ENCODE results near the gene RAPGEF1. TPM values are rescaled to one million over a fixed set of nuclear protein-coding genes. Genes with fewer than 3 reads are reported as not detected.

Gene RAPGEF1
- total RNA-seq, 2 experiments from 2014 or later = 118 to 243 TPM

DNA sequence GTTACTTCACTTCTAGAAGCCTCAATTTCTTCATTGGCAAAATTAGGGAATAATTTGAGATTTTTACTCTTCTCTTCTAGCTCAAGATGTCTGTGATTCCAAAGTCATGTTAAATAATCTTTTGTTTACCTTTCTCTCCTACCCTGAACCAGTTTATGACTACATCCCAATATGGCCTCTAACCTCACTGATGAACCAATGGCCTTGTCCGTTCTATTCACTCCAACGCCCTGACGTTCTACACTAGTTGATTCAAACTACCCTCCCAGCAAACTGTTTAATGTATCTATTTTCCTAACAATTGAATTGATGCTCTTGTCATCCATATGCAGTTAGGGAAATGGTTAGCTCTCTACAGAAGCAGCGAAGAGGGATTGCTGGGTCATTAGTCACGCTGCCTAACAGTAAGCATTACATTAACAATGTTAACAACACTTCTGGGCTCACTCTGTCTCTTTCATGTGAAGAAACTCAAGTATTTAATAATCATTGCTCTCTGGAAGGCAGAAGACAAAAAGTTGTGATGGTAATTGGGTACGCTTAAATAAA, 38.0 kb downstream of the RAPGEF1 start:
- peaks cover 47% of the 10 kb centered on the region for H4K20me1 ChIP-seq (ENCODE audit: insufficient read depth, low read length)
- TSS peak; percentile 15 for BruUV-seq (replicated peaks)
- ChIA-PET CTCF (ENCODE audit: unreplicated experiment) (no interaction called here), POLR2A (interaction anchor here (0.6 to 1.7 kb wide), 2 partner anchors 18 to 25 kb away, joined by 3 to 8 read pairs; no protein-coding TSS in a partner anchor)
- no peak overlapping the region for H2AFZ ChIP-seq (ENCODE audit: low read length)
- H3K4me3 ChIP-seq (ENCODE audit: low read depth, low read length, poor library complexity, severe bottlenecking) = no peak overlapping the region
- H3K4me1 ChIP-seq (ENCODE audit: insufficient read depth, low read length, poor library complexity, severe bottlenecking) = peaks cover 75% of the 10 kb centered on the region
- H3K79me2 ChIP-seq (ENCODE audit: insufficient read depth, low read depth, low read length) = peaks cover 99% of the 10 kb centered on the region
- H3K36me3 ChIP-seq (ENCODE audit: insufficient read depth, low read length) = peaks cover 17% of the 10 kb centered on the region; the same call in 1 of the 2 replicates
- intact Hi-C loops (cut with micrococcal nuclease; ENCODE audit: unreplicated experiment) = no loop called here
- no peak for DNase-seq (ENCODE audit: low spot score)
- no peaks in the 10 kb centered on the region for H3K9me3 ChIP-seq (ENCODE audit: low read length)
- no peaks in the 10 kb centered on the region for H3K9me2 ChIP-seq (ENCODE audit: insufficient read depth, low read length)
- no peak for TF ChIP-seq EZH2phosphoT487 (IDR thresholded peaks at IDR 0.05; ENCODE audit: borderline replicate concordance, low read depth, low read length)
- TF ChIP-seq, protein P1, sequence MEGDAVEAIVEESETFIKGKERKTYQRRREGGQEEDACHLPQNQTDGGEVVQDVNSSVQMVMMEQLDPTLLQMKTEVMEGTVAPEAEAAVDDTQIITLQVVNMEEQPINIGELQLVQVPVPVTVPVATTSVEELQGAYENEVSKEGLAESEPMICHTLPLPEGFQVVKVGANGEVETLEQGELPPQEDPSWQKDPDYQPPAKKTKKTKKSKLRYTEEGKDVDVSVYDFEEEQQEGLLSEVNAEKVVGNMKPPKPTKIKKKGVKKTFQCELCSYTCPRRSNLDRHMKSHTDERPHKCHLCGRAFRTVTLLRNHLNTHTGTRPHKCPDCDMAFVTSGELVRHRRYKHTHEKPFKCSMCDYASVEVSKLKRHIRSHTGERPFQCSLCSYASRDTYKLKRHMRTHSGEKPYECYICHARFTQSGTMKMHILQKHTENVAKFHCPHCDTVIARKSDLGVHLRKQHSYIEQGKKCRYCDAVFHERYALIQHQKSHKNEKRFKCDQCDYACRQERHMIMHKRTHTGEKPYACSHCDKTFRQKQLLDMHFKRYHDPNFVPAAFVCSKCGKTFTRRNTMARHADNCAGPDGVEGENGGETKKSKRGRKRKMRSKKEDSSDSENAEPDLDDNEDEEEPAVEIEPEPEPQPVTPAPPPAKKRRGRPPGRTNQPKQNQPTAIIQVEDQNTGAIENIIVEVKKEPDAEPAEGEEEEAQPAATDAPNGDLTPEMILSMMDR (conservative IDR thresholded peaks at IDR 0.05; ENCODE audit: low read length) = no peak
- H3K4me2 ChIP-seq (ENCODE audit: low read length) = no peak overlapping the region
- no peak overlapping the region for H3K27ac ChIP-seq (ENCODE audit: low read depth, low read length, poor library complexity, severe bottlenecking)

DNA sequence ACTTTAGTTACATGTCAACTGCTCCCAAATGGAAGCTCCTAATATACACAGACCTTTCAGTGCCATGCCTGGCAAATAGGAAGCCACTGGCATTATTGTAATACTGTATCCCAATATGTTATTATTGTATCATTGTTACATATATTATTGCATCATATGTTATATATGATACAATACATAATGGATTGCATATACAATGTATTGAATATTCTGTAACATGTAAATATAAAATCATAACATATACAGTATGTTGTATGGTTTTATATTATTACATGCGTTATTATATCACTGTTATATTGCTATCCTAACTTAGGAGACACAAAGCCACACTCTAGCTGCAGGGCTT, 38.5 kb downstream of the RAPGEF1 start:
- ChIA-PET POLR2A (interaction anchor here (0.6 to 1.7 kb wide), 2 partner anchors 18 to 25 kb away, joined by 3 to 8 read pairs; no protein-coding TSS in a partner anchor), CTCF (ENCODE audit: unreplicated experiment) (no interaction called here)
- no peak for TF ChIP-seq EZH2phosphoT487 (IDR thresholded peaks at IDR 0.05; ENCODE audit: borderline replicate concordance, low read depth, low read length)
- TF ChIP-seq, protein P1 (conservative IDR thresholded peaks at IDR 0.05; ENCODE audit: low read length) = no peak
- intact Hi-C loops (cut with micrococcal nuclease; ENCODE audit: unreplicated experiment) = no loop called here
- Histone ChIP-seq H3K4me2 (ENCODE audit: low read length) (no peak overlapping the region), H2AFZ (ENCODE audit: low read length) (no peak overlapping the region), H3K79me2 (ENCODE audit: insufficient read depth, low read depth, low read length) (peaks cover 99% of the 10 kb centered on the region), H3K9me3 (ENCODE audit: low read length) (no peaks in the 10 kb centered on the region), H3K4me1 (ENCODE audit: insufficient read depth, low read length, poor library complexity, severe bottlenecking) (peaks cover 75% of the 10 kb centered on the region), H4K20me1 (ENCODE audit: insufficient read depth, low read length) (peaks cover 42% of the 10 kb centered on the region), H3K4me3 (ENCODE audit: low read depth, low read length, poor library complexity, severe bottlenecking) (no peak overlapping the region), H3K9me2 (ENCODE audit: insufficient read depth, low read length) (no peaks in the 10 kb centered on the region), H3K36me3 (ENCODE audit: insufficient read depth, low read length) (peaks cover 13% of the 10 kb centered on the region; the same call in 1 of the 2 replicates), H3K27ac (ENCODE audit: low read depth, low read length, poor library complexity, severe bottlenecking) (no peak overlapping the region)
- BruUV-seq (replicated peaks) = no TSS peak
- no peak for DNase-seq (ENCODE audit: low spot score)

DNA sequence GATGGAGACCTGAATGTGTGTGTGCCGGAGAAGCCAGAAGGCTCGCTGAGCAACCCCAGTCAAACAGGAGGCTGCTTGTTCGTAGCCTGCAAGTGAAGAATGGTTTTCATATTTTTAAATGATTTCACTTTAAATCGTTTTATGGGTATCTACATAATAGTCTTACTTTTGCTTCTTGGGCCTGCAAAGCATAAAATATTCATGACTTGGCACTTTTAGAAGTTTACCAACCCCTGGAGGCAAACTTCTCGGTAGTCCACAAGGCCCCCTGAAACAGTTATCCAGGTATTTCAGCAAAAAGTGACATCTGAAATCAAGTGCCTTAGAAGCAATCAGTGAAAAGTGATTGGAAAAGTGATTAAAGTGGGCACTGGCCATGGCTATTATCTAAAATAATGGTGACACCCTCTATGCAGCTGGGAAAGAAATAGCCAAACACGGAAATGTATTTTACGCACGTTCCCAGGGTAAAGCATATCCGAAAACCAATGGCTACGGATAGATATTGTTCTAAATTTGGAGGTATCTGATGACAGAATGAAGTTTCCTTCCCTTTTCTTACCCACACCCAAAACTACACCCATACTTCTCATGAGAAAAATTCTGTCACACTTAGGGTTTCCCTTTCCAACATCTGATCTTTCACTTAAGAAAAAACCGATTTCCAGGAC, 39.0 kb downstream of the RAPGEF1 start:
- intact Hi-C loops (cut with micrococcal nuclease; ENCODE audit: unreplicated experiment) = no loop called here
- POLR2A ChIA-PET = interaction anchor here (0.6 to 1.7 kb wide), 2 partner anchors 18 to 26 kb away, joined by 3 to 8 read pairs; no protein-coding TSS in a partner anchor
- H3K27ac ChIP-seq (ENCODE audit: low read depth, low read length, poor library complexity, severe bottlenecking) = no peak overlapping the region

More for the DNA sequence above, 39.0 kb downstream of the RAPGEF1 start:
- CTCF ChIA-PET (ENCODE audit: unreplicated experiment) = no interaction called here
- Histone ChIP-seq H2AFZ (ENCODE audit: low read length) (no peak overlapping the region), H3K36me3 (ENCODE audit: insufficient read depth, low read length) (peaks cover 13% of the 10 kb centered on the region; the same call in 1 of the 2 replicates), H3K4me3 (ENCODE audit: low read depth, low read length, poor library complexity, severe bottlenecking) (no peak overlapping the region), H4K20me1 (ENCODE audit: insufficient read depth, low read length) (peaks cover 42% of the 10 kb centered on the region), H3K4me2 (ENCODE audit: low read length) (no peak overlapping the region), H3K9me3 (ENCODE audit: low read length) (no peaks in the 10 kb centered on the region), H3K79me2 (ENCODE audit: insufficient read depth, low read depth, low read length) (peaks cover 99% of the 10 kb centered on the region), H3K4me1 (ENCODE audit: insufficient read depth, low read length, poor library complexity, severe bottlenecking) (peaks cover 75% of the 10 kb centered on the region), H3K9me2 (ENCODE audit: insufficient read depth, low read length) (no peaks in the 10 kb centered on the region)
- DNase-seq (ENCODE audit: low spot score) = no peak
- BruUV-seq (replicated peaks) = no TSS peak
- TF ChIP-seq, protein P1 (conservative IDR thresholded peaks at IDR 0.05; ENCODE audit: low read length) = no peak
- no peak for TF ChIP-seq EZH2phosphoT487 (IDR thresholded peaks at IDR 0.05; ENCODE audit: borderline replicate concordance, low read depth, low read length)
